ENCODE data around the gene SMAD1.
"Not testable (repeated sequence)": the region's sequence is repeated elsewhere in the genome, so short reads cannot be mapped to it uniquely, and the experiment has no call there.

The SMAD1 gene

DNA sequence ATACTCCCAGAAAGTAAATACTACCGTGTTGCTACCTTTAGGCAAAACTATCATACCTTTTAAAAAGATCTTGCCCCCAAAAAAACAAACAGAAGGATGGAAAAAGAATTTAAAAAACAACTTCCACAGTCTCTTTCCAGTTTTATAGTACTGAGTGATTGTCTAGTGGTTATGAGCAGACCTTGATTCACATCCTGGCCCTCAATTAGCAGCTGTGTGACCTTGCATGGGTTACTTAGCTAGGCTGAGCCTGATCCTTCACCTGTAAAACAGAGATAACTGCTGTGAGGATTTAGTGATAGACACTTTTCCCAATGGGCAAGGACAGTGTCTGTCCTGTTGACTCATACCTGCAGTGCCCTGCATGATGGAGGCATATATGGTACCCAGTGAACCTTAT, 49.0 kb downstream of the SMAD1 start:
- no peak for DNase-seq

DNA sequence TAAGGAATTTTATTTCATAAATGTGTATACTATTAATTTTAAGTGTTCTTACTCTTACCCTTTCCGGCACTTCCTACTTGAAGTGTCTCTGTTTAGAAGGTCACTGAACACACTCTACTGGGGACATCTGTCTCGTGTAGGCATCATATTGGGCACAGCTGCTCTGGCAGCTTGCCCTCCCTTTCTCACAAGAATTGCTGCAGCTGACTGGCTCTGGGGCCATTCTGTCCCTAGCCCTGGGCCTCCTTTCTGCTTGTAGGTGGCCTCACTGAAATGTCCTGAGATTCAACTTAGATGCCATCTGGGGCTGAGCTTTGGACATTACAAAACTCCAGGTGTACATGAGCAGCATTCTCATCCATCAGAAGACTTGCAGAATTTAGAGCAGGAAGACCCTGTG, 49.6 kb downstream of the SMAD1 start:
- DNase-seq: no peak

DNA sequence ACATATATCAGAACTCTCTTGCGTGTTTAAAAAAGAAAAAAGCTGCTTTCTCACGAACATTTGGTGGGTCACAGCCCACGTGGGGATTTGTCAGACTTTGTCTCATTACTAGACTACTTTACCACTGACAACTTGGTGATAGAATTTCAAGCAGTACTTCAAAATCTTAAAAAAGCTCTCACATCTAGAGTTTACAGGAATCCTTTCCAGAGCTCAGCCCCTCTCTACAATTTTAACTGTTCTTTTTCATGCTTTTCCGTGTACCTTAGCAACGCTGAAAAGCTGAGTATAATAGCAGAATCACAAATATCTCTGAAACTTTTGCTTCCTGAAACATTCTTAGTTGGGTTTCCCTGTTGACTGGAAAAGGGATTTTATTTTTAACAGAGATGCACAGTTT, 50.2 kb downstream of the SMAD1 start:
- no peak for DNase-seq

GRCh38 chr4:145533001-145533400, 51.3 kb downstream of the SMAD1 start:
- no peak for DNase-seq

DNA sequence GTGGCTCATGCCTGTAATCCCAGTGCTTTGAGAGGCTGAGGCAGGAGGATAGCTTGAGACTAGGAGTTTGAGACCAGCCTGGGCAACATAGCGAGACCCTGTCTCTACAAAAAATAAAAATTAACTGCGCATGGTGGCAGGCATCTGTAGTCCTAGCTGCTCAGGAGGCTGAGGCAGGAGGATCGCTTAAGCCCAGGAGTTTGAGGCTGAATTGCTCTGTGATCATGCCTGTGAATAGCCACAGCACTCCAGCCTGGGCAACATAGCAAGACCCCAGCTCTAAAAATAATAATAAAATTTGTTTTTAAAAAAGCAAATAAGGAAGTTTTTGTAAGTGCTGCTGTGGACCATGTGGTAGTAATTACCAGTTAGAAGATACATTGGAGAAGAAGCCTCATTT, 51.8 kb downstream of the SMAD1 start:
- DNase-seq: not testable (repeated sequence)

- no peak for DNase-seq
Observed at GRCh38 chr4:145533961-145534360, 52.3 kb downstream of the SMAD1 start.

DNA sequence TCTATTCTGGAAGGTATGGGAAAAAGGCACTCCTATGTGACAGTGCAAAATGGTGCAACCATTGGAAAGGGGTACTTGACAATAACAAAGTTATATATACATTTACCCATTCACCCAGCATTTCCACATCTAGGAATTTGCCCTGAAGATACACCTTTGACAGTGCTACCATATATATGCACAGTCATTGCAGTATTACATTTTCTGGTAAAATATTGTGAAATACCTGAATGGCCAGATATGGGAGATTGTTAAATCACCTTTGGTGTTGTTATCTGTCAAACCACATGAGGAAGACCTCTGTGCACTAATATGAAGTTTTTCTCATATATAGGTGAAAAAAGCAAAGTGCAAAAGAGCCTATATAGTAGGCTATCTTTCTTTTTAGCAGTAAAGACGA, 53.5 kb downstream of the SMAD1 start:
- DNase-seq: no peak

- no peak for DNase-seq
Observed at GRCh38 chr4:145536044-145536443, 54.4 kb downstream of the SMAD1 start.

- DNase-seq: no peak
Observed at GRCh38 chr4:145538596-145538995, 56.9 kb downstream of the SMAD1 start.

DNA sequence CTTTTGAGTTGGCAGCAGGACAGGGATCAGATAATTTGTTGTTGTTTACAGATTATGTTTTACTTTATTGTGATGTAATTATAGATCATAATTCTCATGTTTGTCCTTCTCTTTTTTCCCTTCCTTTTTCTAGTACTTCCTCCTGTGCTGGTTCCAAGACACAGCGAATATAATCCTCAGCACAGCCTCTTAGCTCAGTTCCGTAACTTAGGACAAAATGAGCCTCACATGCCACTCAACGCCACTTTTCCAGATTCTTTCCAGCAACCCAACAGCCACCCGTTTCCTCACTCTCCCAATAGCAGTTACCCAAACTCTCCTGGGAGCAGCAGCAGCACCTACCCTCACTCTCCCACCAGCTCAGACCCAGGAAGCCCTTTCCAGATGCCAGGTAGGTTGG, 58.0 kb downstream of the SMAD1 start:
- DNase-seq: no peak

DNA sequence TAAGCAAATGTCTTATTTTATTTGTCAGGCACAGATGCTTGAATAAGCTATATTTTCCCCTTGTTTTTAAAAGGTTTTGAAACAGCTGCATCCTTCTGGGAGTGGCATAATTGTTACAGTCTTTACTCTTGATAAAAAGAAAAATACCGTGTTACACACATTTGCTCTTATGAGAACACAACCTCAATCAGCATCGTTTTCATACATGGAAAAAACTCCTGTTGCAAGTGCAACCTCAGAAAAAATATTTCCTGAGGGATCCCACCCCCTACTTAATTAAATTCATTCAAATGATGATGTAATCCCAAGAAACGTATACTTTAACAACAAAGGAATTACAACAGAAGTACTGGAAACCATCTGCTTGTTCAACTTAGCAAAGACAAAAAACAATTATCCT, 58.6 kb downstream of the SMAD1 start:
- no peak for DNase-seq

DNA sequence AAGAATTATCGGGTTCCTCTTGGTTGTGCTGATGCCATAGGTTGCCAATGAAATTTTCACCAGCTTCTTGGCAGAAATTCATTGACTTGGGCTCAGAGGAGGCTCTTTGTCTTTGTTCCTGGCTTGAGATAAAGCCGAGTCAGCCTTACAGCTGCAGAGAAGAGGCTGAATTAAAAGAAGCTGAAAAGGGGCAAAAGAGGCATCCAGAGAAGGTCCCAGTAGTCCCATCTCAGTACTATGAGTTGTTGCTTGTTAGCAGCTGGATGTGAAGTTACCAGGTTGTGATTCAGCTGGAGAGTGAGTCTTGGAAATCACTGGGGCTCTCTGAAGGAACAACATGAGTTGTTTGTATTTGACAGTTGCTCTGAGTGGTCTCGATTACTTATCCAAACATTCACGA, 59.7 kb downstream of the SMAD1 start:
- DNase-seq: no peak

- no peak for DNase-seq
Observed at GRCh38 chr4:145545031-145545430, 63.4 kb downstream of the SMAD1 start.

GRCh38 chr4:145545538-145546174, 64.0 kb downstream of the SMAD1 start:
- no peak for DNase-seq

GRCh38 chr4:145546175-145546915, 64.7 kb downstream of the SMAD1 start:
- no peak for DNase-seq

GRCh38 chr4:145551660-145552059, 70.0 kb downstream of the SMAD1 start:
- no peak for DNase-seq

DNA sequence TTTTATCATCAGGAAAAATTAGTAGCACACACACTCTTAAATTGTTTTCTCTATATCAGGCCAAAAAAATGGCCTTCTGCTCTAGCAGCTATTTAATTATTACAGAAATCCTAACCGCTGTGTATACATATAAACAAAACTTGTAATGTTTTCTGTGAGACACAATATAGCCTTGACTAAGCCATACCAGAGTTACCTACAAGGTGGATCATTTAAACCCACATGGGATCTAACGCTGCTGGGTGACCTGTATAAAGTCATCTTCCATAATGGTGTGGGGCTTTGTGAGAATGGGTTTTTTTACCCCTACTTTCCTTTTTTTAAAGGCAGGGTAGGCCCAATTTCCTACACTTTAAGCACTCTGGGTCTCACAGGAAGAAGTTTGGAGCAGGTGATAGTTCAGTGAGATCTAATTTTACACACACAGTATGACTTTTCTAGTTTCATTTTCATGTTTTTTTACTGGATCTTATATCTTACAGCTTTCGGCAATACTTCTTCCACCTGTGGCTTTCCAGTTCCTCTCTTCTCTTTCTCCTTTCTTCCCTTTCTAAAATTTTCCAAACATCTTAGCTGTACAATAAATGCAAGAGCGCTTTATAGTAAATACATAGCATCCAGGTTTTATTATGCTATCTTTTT, 70.6 kb downstream of the SMAD1 start:
- no peak for DNase-seq

GRCh38 chr4:145553375-145553774, 71.7 kb downstream of the SMAD1 start:
- DNase-seq: no peak

DNA sequence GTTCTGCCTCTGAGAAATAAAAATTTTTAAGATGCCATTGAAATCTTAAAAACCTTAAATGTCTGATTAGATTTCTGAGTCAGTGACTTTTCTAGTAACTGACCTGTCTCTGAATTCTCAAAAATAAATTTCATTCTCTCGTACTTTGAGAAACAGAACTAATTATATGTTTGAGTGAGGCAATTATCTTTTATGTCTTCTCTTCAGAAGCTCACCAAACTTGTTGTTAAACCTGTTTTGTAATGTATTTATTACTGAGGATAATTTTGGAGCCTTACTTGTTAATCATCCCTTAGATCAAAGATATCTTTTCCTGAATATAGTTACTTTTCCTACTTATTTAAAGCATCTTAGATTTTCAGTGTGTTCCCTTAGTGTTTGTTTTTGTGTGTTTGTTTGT, 73.0 kb downstream of the SMAD1 start:
- no peak for DNase-seq

DNA sequence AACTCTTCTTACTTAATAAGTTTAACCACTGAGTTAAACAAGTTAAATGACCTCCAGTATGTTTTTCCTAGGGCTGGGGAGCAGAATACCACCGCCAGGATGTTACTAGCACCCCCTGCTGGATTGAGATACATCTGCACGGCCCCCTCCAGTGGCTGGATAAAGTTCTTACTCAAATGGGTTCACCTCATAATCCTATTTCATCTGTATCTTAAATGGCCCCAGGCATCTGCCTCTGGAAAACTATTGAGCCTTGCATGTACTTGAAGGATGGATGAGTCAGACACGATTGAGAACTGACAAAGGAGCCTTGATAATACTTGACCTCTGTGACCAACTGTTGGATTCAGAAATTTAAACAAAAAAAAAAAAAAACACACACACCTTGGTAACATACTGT, 76.1 kb downstream of the SMAD1 start:
- DNase-seq: peak; percentile 6

GRCh38 chr4:145563293-145563985, 81.8 kb downstream of the SMAD1 start:
- DNase-seq: no peak

- no peak for DNase-seq
Observed at GRCh38 chr4:145564540-145564939, 82.9 kb downstream of the SMAD1 start.

- DNase-seq: no peak
Observed at GRCh38 chr4:145565328-145565727, 83.7 kb downstream of the SMAD1 start.

Measured in NK-92 treated with Interleukin-12 subunit alpha and Interleukin-12 subunit beta, amount 100 ng/mL, for 24 hours (cell line).